ENCODE results near the gene TMEM11.

DNA sequence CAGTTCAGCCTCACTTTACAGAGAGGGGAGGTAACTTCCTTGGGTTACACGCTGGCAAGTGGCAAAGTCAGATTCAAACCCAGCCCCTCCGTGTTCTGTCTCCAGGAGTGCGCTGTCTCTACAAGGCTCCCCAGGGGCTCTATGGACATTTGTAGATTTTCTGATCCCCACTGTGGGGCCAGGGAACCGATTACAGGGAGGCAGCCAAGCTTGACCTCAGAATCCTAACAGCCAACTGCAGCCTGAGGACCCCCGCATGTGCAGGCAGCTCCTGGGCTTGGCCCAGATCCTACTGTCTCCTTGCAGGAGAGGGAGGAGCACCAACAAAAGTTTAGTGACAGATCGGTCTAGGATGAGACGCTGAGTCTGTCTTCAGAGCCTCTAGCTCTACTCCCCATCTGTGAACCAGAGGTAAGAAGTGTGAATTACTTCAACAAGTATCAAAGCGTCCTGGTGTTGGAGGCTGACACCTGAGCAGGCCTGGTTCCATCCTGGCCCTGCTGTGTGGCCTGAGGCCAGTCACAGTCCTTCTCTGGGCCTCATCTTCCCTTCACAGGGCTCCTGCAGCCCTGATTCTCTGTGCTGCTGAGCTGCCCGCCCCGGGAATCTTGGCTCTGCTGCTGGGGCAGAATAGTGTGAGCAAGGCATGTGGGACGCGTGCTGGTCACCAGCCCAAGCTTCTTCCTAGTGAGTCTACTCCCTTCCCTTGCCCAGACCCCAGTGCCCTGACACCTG, 48.5 kb upstream of the TMEM11 start:
- TF ChIP-seq, protein P1, sequence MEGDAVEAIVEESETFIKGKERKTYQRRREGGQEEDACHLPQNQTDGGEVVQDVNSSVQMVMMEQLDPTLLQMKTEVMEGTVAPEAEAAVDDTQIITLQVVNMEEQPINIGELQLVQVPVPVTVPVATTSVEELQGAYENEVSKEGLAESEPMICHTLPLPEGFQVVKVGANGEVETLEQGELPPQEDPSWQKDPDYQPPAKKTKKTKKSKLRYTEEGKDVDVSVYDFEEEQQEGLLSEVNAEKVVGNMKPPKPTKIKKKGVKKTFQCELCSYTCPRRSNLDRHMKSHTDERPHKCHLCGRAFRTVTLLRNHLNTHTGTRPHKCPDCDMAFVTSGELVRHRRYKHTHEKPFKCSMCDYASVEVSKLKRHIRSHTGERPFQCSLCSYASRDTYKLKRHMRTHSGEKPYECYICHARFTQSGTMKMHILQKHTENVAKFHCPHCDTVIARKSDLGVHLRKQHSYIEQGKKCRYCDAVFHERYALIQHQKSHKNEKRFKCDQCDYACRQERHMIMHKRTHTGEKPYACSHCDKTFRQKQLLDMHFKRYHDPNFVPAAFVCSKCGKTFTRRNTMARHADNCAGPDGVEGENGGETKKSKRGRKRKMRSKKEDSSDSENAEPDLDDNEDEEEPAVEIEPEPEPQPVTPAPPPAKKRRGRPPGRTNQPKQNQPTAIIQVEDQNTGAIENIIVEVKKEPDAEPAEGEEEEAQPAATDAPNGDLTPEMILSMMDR (conservative IDR thresholded peaks at IDR 0.05; ENCODE audit: low read depth, low read length) = no peak
- no peak for TF ChIP-seq EZH2 (IDR thresholded peaks at IDR 0.05; ENCODE audit: borderline replicate concordance, low read depth, low read length, poor library complexity, severe bottlenecking)
